WI38 (cell line): ENCODE measurements around the gene CTBP2.

ENCODE experiments used
- H3K4me3 ChIP-seq: 2 replicates; pipeline ENCODE4 v1.5.1; 2011; ENCODE audit warnings: low read depth, mild to moderate bottlenecking, control low read depth, low read length
- TF ChIP-seq, protein P1 (sequence below): IDR thresholded peaks from 2 replicates; pipeline ENCODE4 v1.5.1; 2012; ENCODE audit warnings: low read depth, mild to moderate bottlenecking, control low read depth, low read length

CTBP2 gene

DNA sequence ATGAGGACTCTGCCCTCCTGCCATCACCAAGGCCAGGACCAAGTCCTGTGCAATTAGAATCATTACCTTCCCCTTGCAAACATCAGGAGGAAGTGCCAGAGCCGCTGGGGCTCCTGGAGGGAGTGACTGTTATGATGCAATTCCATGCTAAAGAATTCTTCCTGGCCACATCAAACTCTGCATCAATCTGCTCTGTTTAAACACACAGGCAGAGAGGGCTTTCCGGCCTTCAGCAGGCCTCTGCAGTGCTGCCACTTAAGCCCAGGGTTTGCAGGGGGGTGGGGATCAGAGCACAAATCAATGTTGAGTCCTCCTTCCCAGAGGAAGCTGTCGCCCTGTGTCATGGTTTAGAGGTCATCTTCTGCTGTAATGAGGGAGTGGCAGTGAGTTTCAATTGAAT, 58.1 kb downstream of the CTBP2 start:
- TF ChIP-seq, protein P1, sequence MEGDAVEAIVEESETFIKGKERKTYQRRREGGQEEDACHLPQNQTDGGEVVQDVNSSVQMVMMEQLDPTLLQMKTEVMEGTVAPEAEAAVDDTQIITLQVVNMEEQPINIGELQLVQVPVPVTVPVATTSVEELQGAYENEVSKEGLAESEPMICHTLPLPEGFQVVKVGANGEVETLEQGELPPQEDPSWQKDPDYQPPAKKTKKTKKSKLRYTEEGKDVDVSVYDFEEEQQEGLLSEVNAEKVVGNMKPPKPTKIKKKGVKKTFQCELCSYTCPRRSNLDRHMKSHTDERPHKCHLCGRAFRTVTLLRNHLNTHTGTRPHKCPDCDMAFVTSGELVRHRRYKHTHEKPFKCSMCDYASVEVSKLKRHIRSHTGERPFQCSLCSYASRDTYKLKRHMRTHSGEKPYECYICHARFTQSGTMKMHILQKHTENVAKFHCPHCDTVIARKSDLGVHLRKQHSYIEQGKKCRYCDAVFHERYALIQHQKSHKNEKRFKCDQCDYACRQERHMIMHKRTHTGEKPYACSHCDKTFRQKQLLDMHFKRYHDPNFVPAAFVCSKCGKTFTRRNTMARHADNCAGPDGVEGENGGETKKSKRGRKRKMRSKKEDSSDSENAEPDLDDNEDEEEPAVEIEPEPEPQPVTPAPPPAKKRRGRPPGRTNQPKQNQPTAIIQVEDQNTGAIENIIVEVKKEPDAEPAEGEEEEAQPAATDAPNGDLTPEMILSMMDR: no peak
- H3K4me3 ChIP-seq: no peak overlapping the region

DNA sequence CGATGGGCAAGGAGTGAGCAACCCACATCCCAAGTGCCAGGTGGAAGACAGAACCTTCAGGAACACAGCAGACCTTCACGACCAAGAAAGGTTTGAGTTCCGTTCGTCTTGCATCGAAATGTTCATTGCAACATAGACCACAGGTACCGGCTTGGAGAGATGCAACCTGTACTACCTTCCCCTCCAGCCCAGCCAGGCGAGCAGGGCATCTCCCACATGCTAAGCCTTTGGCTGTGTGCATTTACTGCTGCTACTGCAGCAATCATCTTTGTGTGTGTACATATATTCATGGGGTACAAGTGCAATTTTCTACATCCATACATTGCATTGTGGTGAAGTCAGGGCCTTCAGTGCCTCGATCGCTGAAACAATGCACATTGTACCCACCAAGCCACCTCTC, 58.8 kb downstream of the CTBP2 start:
- TF ChIP-seq, protein P1: no peak
- H3K4me3 ChIP-seq: no peak overlapping the region

DNA sequence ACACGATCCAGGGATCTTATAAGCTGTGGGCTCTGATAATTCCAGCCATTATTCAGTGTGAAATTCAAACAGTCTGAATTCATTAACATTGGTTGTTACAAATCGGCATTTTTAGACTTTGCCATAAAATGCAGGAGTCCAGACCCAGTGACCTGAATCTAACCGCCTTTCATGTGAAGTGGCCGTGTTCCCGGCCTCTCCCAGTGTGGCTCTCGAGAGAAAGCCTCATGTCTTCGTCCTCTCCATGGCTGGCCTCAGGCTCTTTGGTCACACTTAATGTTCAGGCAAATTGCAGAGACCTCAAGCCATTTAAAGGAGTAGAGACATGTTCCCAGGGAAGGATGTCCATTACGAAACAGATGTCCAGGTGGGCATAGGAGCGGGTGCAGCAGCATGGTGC, 59.3 kb downstream of the CTBP2 start:
- TF ChIP-seq, protein P1: no peak

DNA sequence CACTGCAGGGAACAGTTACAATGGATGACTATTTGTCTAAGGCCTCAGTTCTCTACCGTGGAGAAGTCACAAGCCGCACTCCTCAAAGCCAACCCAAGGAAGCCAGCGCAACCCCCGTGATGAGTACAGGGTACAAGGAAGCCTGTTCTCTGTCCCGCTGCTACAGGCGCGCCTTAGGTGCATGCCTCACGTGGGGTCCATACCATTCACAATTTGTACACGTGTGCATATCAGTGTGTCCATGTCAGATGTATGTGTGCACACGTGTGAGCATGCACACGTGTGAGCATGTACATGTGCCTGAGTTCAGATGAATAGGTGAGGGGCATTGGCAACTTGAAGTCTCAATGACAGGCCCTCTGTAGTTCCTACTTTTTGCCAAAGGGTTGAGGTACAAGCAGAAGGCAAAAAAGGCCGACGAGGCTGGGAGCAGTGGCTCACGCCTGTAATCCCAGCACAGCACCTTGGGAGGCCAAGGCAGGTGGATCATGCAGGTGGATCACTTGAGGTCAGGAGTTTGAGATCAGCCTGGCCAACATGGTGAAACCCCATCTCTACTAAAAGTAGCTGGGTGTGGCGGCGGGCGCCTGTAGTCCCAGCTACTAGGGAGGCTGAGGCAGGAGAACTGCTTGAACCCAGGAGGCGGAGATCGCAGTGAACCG, 62.8 kb downstream of the CTBP2 start:
- TF ChIP-seq, protein P1: no peak

More for the DNA sequence above, 59.3 kb downstream of the CTBP2 start:
- no peak overlapping the region for H3K4me3 ChIP-seq

DNA sequence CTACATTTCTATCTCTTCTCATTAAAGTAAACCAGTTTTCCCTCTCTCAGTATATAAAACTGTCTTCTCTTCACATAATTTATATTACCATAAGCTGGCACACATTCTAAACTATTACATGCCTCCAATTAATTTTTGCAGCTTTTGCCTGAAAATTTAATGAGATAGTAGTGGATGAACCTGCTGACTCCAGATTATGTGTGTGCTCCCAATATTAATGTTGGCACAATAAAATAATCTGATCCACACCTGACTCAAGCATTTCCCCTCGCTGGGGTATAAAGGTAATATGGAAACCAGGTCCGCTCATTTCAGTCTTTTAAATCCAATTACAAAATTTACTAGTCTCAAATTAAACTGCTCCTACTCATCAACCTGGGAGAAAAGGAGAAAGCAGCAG, 63.4 kb downstream of the CTBP2 start:
- TF ChIP-seq, protein P1: no peak
- H3K4me3 ChIP-seq: no peak overlapping the region

More for the DNA sequence above, 62.8 kb downstream of the CTBP2 start:
- H3K4me3 ChIP-seq: no peak overlapping the region

DNA sequence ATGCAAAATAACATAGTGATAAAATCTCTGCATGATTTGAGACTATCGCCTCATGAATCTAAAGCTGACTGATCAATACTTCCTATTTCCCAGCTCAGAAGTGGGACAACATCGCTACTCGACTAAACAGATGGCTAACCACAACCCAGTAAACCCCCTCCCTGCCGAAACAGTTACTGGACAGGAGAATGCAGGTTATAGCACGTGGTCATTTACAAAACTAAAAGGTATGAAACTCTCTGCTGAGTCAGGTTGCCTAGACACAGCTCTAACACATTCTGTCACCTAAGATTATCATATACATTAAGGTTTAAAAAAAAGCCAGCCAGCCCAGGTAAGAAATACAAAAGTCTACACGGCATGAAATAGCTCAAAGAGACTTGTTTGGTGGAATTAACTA, 64.0 kb downstream of the CTBP2 start:
- TF ChIP-seq, protein P1: no peak
- H3K4me3 ChIP-seq: no peak overlapping the region

DNA sequence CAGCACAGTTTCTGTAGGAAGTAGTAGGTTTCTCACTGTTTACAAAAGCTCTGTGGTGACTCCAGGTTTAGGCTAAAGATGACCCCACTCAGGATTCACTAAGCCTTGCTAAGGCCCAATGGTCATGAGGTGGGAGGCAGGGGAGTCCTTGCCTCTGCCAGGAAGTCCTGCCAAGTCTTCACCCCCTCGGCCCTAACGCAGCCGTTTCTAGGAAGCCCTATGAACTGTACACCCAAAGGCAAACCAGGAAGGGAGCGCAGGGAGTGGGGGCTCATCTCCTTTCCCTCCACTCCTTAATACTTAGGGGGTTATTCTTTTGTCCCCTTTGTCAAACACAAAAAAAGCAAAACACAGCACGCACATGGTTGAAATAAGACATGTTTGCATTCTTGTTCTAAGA, 64.6 kb downstream of the CTBP2 start:
- no peak overlapping the region for H3K4me3 ChIP-seq
- TF ChIP-seq, protein P1: no peak
